Measurements from ENCODE around the gene FARP1.

GRCh38 chr13:98133946-98134345, 8.9 kb upstream of the FARP1 start:
- TF ChIP-seq CTCF (IDR thresholded peaks at IDR 0.05) (no peak), POLR2A (IDR thresholded peaks at IDR 0.05) (no peak)
